A549 (cell line): Measurements from ENCODE around the gene RARB.

ENCODE experiments used
- EP300 ChIP-seq, 2 experiments: fragments of >200 bp; sonication (Bioruptor Twin); formaldehyde crosslinking; IDR thresholded peaks; 2 replicates in 1 of 2; 3 replicates in 1 of 2; pipeline ENCODE4 v1.6.1; 2016 to 2017
- HOXB13 ChIP-seq: fragments of 250-450 bp; sonication (Bioruptor Pico); IDR thresholded peaks from 2 replicates; pipeline ENCODE4 v1.5.0; 2020; ENCODE audit warnings: low read depth, mild to moderate bottlenecking, moderate library complexity
- PHF8 ChIP-seq: fragments of 200-600 bp; sonication (generic); IDR thresholded peaks from 2 replicates; pipeline ENCODE4 v1.6.1; 2016; ENCODE audit warnings: low read depth, mild to moderate bottlenecking, antibody characterized with exemption, moderate library complexity, borderline replicate concordance
- POLR2A ChIP-seq: IDR thresholded peaks from 2 replicates; pipeline ENCODE4 v1.6.1; 2012; ENCODE audit warnings: mild to moderate bottlenecking, low read length
- POLR2AphosphoS2 ChIP-seq: conservative IDR thresholded peaks from 2 replicates; pipeline ENCODE4 v1.6.1; 2012; ENCODE audit warnings: low read length, improper control_type of control experiment, inconsistent platforms
- RFX5 ChIP-seq: fragments of 450-650 bp; IDR thresholded peaks from 2 replicates; pipeline ENCODE4 v1.7.1; 2014; ENCODE audit warnings: antibody characterized with exemption, mild to moderate bottlenecking, moderate library complexity
- SMC3 ChIP-seq: fragments of >200 bp; sonication (Bioruptor Twin); formaldehyde crosslinking; IDR thresholded peaks from 3 replicates; pipeline ENCODE4 v1.6.1; 2018; ENCODE audit warnings: inconsistent platforms
- ZFP36 ChIP-seq: fragments of 450-650 bp; IDR thresholded peaks from 2 replicates; pipeline ENCODE4 v1.6.1; 2014; ENCODE audit warnings: borderline replicate concordance; ENCODE audit not compliant: partially characterized antibody
- TF ChIP-seq, protein P1 (sequence below): fragments of >200 bp; sonication (Bioruptor Twin); formaldehyde crosslinking; IDR thresholded peaks from 3 replicates; pipeline ENCODE4 v1.5.1; 2016
- TF ChIP-seq, protein P2 (sequence below): fragments of 450-650 bp; IDR thresholded peaks from 2 replicates; pipeline ENCODE4 v1.6.1; 2014; ENCODE audit warnings: antibody characterized with exemption

DNA sequence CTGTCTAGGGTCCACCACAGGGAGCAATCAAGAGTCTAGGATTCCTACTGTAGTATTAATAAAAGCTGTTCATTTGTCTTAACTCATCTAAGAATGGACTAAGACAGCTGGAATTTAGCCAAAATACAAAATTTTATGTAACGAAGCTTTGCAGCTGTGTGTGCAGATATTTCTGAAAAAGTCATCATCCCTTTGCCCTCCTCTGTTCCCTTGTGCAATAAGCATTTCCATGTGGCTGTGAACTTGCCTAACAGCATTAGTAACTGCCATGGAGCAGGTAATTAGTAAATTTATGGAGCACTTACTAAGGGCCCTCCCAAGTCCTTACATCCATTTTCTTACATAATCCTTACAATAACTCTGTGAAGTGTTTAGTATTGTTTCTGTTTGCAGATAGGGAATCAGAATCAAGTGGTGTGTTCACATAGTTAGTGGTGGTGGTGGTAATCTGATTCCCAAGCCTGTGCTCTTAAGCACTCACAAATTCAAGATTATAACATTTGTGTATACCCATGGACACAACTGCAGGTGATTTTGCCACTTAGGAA, 114.5 kb downstream of the RARB start:
- TF ChIP-seq SMC3: no peak
- TF ChIP-seq, protein P1, sequence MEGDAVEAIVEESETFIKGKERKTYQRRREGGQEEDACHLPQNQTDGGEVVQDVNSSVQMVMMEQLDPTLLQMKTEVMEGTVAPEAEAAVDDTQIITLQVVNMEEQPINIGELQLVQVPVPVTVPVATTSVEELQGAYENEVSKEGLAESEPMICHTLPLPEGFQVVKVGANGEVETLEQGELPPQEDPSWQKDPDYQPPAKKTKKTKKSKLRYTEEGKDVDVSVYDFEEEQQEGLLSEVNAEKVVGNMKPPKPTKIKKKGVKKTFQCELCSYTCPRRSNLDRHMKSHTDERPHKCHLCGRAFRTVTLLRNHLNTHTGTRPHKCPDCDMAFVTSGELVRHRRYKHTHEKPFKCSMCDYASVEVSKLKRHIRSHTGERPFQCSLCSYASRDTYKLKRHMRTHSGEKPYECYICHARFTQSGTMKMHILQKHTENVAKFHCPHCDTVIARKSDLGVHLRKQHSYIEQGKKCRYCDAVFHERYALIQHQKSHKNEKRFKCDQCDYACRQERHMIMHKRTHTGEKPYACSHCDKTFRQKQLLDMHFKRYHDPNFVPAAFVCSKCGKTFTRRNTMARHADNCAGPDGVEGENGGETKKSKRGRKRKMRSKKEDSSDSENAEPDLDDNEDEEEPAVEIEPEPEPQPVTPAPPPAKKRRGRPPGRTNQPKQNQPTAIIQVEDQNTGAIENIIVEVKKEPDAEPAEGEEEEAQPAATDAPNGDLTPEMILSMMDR: no peak
- TF ChIP-seq, protein P2, sequence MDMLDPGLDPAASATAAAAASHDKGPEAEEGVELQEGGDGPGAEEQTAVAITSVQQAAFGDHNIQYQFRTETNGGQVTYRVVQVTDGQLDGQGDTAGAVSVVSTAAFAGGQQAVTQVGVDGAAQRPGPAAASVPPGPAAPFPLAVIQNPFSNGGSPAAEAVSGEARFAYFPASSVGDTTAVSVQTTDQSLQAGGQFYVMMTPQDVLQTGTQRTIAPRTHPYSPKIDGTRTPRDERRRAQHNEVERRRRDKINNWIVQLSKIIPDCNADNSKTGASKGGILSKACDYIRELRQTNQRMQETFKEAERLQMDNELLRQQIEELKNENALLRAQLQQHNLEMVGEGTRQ: no peak
- no peak for TF ChIP-seq POLR2A
- TF ChIP-seq POLR2AphosphoS2: no peak
- no peak for TF ChIP-seq ZFP36
- TF ChIP-seq EP300 (IDR thresholded peaks at IDR 0.05): no peak
- no peak for TF ChIP-seq RFX5
- TF ChIP-seq HOXB13: no peak
- TF ChIP-seq PHF8: no peak
